Non-pigmented ciliary epithelial cell (primary cell): ENCODE results near the gene SUDS3.

Experiments used
- DNase-seq: peaks from one replicate; pipeline ENCODE4 v3.0.0-alpha.2; 2010; ENCODE audit warnings: low read depth

The SUDS3 gene

DNA sequence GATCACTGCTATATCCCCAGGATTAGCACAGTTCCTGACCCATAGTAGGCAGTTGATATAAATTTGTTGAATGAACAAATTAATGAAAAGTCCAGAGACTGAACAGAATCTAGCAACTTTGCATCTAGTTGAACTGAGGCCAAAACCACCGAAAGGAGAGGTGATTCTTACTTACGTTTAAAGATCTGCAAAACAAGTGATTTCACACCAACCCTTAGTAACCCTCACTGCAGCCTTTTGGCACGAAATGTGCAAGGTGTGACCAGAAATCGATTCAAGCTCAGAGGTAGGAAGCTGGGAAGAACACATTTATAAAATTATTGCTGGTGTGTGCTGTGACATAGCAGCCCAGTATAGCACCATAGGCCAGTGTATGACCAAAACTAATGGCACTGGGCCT, 70.8 kb downstream of the SUDS3 start:
- DNase-seq, result no peak

DNA sequence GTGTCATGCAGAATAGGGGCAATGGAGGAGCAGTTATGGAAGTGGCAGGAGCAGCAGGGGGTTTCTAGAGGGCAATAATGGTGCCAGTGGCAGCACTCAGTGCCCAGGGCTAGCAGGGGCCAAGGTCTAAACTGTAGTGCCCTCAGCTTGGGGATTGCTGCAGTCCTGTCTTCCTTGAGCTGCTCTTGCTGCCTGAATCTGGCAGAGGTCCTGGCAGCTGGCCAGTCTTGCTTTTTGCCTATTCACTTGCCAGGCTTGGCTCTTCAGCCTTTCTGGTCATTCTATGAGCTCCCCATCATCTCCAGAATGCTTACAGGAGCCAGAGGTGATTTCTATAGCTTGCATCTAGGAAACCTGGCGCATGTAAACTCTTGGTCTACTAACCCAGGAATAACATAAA, 72.0 kb downstream of the SUDS3 start:
- DNase-seq, result no peak

DNA sequence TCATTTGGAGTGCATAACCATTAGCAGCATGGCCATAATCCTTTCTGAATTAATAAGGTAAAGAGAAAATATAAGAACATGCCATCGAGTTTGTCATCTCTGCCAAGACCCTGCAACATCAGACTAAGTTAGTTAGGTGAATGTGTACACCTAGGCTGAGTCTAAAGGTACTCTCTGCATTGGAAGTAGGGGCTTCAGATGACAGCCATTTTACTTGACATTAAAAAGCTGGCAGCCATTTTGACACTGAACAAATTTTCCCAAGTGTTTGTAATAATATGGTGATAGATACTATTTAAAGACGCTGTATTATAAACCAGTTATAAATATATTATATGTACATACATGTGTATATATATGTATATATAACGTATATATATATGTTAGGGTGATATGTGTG, 79.0 kb downstream of the SUDS3 start:
- no peak for DNase-seq

DNA sequence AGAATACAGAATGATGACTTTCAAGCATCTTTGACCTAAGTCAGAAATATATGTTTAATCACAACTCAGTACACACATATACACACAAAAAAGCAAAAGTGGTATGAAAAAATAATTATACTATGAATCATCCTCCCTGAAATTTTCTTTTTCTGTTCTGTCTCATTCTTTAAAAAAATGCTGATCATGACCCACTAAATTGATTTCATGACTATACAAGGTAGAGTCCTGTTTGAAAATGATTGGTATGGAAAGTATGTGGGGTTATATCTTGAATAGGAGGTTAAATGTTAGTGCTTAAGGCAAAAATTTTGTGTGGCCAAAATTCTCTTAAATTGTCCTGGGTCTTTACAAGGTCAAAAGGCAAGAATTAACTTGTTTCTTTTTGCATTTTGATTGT, 80.4 kb downstream of the SUDS3 start:
- DNase-seq, result no peak

DNA sequence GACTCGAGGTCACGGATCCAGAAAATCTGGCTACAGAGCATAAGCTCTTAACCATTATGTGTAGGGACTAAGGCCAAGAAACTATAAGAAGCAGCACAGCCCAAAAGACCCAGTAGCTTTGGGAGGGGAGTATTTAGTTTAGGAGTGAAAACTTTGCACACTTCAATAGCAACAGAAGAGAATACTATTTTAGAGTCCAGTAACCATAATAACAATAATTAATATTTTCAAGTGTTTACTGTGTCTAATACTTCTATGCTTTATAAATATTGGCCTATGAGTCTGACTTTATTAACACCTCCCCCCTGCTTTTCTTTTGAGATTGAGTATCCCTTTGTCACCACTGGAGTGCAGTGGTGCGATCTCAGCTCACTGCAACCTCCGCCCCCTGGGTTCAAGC, 82.8 kb downstream of the SUDS3 start:
- no peak for DNase-seq

DNA sequence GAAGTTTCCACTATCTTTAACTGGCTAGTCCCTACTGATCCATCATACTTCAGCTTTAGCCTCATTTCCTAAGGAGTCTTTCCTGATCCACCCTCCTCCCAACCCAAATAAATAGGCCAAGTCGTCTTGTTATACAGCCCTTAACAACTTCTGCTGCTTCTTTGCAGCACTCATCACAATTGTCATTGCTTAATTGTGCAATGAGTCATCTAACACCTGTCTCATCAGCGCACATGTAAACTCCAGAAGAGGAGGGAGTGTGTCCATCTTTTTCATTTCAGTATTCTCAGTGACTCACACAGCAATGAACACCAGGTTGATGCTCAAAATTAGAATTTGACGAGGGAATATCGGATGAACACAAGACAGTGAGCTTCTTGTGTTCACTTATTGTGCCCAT, 87.3 kb downstream of the SUDS3 start:
- no peak for DNase-seq

DNA sequence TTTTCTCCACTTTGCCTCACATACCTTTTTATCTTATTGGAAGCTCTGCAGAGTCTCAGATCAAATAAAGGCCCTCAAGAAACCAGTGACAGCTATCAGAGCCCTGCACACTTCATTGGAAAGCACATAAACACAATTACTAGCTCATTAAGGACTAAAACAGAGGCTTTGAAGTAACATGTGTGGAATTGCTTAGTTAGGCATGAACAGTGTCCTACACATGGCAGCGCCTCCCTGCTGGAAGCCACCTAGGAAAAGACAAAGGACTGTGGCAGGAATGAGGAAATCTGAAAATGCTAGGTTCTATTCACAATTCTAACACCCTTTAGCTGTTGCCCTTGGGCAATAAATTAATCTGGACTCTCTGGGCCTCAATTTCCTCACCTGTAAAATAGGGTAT, 89.4 kb downstream of the SUDS3 start:
- DNase-seq, result no peak
